ENCODE data around the gene CMTM5.

CMTM5 gene

GRCh38 chr14:23358042-23358441, 18.8 kb upstream of the CMTM5 start:
- DNase-seq (ENCODE audit: low read depth in 3 of 3): no peak

- no peak for DNase-seq (ENCODE audit: low read depth in 3 of 3)
Measured at GRCh38 chr14:23358553-23359166, 18.2 kb upstream of the CMTM5 start.

GRCh38 chr14:23359167-23359626, 17.6 kb upstream of the CMTM5 start:
- no peak for DNase-seq (ENCODE audit: low read depth in 3 of 3)

- DNase-seq (ENCODE audit: low read depth in 3 of 3): no peak
Measured at GRCh38 chr14:23359722-23360447, 17.0 kb upstream of the CMTM5 start.

DNA sequence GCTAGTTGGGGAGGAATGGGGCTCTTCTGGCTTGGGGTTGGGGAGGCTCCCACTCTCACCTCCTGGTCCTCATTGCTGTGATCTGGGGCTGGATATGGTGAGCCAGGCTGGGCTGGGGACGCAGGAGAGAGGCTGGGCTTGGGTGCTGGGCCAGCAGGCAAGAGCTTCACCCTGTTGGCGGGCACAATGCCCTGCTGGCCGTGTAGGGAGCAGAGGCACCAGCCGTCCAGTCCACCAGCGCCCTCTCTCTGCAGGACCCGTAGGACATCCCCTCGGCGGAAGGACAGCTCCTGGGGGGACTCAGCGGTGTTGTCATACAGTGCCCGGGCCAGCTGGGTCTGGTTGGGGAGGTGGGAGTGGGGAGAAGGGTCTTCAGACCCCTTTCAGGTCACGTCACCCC, 16.4 kb upstream of the CMTM5 start:
- DNase-seq (ENCODE audit: low read depth in 3 of 3): no peak

- DNase-seq (ENCODE audit: low read depth in 3 of 3): no peak
Measured at GRCh38 chr14:23361320-23361719, 15.5 kb upstream of the CMTM5 start.

DNA sequence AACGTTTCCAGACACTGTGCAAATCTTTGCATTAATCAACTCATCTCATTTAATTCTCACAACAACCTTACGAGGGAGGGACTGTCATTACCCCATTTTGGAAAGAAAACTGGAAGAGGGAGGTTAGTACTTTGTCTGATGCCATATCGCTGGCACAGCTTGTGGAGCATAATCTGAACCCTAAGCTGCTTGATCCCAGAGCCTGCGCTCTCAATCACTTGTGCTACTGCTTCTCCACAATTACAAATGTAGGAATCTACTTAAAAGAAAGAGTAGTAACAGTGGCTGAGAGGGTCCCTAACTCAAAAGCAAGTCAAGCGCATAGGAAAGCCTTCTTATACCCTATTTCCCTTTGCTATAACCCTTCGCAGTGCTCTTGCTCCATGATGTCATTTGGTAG, 15.1 kb upstream of the CMTM5 start:
- no peak for DNase-seq (ENCODE audit: low read depth in 3 of 3)

- DNase-seq (ENCODE audit: low read depth in 3 of 3): no peak
Measured at GRCh38 chr14:23362200-23362599, 14.6 kb upstream of the CMTM5 start.

DNA sequence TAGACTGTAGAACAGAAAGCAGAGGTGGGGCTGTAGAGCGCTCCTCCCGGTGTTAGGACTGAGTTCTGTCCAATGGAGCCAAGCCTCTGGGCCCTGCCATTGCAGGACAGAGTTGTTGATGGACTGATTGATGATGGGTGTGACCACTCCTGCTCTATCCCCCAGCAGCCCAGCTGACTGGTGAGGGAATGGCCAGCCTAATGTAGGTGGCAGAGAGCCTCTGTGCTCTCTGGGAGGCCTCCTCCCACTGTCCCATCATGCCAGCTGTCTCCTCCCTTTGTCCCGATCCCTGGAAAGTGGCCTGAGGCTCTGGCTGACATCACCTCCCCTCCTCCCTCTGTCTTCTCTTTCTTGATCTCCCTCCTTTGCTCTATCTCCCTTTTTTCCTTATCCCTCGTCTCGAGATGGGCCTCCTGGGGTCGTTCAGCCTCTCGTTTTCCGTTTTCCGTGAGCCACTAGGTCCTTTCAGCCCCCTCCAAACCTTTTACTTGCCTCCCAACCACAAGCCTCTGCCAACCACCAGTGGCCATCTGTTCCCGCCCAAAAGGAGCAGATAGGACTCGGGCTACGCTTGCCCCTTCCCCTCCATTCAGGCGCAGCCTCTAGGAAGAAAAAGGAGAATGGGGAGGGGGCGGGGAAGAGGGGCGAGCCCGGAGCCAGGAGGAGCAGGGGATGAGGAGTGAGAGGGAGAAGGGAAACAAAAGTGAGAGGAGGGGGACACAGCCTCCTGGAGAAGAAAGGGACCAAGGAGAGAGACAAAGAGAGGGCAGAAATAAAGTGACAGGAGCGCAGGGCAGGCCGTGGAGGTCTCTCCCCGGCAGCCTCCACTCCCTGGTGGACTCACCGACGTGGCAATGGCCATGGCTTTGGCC, 12.4 kb upstream of the CMTM5 start:
- no peak for DNase-seq (ENCODE audit: low read depth in 3 of 3)

DNA sequence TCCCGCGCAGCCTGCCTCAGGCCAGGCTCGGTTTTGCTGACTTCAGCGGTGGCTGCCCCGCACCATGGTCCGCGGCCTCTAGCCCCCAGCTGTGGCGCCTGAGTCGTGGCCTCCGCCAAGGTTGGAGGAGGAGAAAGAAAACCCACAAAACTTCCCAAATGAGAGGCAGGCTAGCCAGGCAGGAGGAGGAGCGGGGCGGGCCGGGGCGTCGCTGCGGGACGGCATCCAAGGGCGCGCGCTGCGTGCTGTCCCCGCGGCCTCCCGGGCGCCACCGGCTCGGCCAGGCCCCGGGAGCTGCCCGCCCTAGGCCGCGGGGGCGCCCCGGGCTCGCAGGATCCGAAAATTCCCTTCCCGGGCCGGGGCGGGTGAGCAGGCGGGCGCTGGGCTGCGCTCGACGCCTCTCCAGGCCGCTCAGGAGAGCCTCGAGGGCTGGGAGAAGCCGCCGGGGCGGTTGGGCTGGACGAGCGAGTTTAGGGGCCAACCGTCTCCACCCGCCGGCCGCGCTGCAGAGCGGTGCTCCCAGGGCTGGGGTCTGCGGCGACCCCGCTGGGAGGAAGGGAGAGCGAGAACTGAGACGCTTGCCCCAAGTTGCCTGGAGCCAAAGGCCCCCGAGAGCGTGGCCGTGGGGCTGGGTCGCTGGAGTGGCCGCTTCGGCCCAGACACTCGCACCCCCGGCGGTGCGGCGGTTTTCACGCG, 11.7 kb upstream of the CMTM5 start, which contains the start of gene EFS:
TSS of gene EFS (minus strand) at position 137 of the 696 bp plus-strand sequence. CDS start 147 bp downstream, outside the sequence.
- no peak for DNase-seq (ENCODE audit: low read depth in 3 of 3)

DNA sequence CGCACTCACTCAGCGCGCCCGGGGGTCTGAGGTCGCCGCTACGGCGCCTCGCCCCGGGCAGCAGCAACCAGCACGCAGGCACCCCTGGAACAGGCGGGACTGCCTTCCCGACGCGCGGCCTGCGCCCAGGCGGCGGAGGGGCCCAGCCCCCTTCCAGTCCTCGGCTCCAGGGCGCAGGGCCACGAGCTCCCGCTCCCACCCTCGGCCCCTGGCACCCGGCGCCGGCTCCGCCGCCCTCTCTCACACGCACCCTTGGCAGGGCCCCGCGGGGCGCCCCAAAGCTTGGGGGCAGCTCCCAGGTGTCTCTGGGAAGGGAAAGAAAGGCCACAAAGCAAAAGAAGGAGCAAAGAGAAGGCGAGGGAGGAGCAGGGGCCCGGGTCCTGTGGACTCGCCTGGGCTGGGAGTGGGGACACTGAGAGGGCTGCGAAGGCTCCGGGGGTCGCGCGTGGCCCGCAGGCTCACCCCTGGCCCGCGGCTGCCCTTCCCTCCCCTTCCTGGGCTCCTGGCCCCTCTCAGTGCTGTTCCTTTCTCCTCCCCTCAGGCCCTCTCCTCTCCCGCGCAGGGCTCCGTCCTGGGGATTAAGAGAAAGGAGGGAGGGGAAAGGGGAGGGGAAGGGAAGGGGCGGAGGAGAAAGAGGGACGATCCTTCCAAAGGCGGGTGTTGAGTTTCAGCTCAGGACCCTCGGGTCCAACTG, 11.0 kb upstream of the CMTM5 start:
- no peak for DNase-seq (ENCODE audit: low read depth in 3 of 3)

GRCh38 chr14:23366426-23366921, 10.4 kb upstream of the CMTM5 start:
- no peak for DNase-seq (ENCODE audit: low read depth in 3 of 3)

GRCh38 chr14:23370221-23370620, 6.6 kb upstream of the CMTM5 start:
- no peak for DNase-seq (ENCODE audit: low read depth in 3 of 3)

GRCh38 chr14:23371865-23372264, 5.0 kb upstream of the CMTM5 start:
- DNase-seq (ENCODE audit: low read depth in 3 of 3): no peak

GRCh38 chr14:23372509-23372908, 4.3 kb upstream of the CMTM5 start, which contains the start of gene IL25:
IL25 (plus strand) TSS chr14:23372809.
- DNase-seq (ENCODE audit: low read depth in 3 of 3): no peak

- DNase-seq (ENCODE audit: low read depth in 3 of 3): no peak
Measured at GRCh38 chr14:23373041-23373440, 3.8 kb upstream of the CMTM5 start.

DNA sequence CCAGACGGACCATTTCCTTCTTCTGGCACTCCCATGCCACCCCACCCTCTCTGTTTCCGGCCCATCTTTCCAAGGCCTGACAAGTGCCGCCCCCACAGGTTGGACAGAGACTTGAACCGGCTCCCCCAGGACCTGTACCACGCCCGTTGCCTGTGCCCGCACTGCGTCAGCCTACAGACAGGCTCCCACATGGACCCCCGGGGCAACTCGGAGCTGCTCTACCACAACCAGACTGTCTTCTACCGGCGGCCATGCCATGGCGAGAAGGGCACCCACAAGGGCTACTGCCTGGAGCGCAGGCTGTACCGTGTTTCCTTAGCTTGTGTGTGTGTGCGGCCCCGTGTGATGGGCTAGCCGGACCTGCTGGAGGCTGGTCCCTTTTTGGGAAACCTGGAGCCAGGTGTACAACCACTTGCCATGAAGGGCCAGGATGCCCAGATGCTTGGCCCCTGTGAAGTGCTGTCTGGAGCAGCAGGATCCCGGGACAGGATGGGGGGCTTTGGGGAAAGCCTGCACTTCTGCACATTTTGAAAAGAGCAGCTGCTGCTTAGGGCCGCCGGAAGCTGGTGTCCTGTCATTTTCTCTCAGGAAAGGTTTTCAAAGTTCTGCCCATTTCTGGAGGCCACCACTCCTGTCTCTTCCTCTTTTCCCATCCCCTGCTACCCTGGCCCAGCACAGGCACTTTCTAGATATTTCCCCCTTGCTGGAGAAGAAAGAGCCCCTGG, 1.2 kb upstream of the CMTM5 start:
- DNase-seq (ENCODE audit: low read depth in 3 of 3): no peak

DNA sequence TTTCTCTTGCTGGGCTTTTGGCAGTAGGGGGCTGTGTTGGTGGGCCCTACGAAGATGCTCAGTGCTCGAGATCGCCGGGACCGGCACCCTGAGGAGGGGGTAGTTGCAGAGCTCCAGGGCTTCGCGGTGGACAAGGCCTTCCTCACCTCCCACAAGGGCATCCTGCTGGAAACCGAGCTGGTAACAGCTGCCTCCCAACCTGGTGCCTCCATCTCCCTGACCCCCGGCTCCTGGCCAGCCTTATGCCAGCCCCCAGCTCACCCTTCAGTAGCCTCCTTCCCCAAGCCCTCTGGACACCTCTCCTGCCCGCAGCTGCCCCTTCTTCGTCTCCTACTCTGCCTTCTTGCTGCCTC, 328 bp downstream of the CMTM5 start:
- no peak for DNase-seq (ENCODE audit: low read depth in 3 of 3)

- DNase-seq (ENCODE audit: low read depth in 3 of 3): no peak
Measured at GRCh38 chr14:23377573-23378563, 1.0 kb downstream of the CMTM5 start.

Measured in stimulated activated CD4-positive, alpha-beta T cell treated with anti-CD3 and anti-CD28 coated beads, TNF-alpha, amount 100 ng/mL, for 4 hours (primary cell).